ENCODE results near the gene TBC1D12.

DNA sequence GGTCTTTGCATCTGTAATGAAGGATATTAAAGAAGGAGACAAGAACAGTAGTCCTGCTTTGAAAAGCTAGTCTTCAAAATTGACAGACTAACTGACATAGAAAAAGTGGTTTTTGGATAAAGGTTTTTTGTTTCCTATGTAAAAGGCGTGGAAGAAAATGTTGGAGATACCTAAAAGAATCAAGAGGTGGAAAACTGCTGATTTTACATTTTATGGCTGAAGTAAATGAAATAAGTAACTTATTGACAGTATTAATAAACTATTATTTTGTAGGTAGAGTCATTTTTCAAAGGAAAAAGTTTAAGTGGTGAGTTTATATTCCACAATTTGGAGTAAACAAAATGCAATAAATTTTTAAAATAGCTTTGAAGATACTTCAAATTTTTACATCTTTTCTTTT is 130.7 kb downstream of the TBC1D12 start:
- TF ChIP-seq POLR2A (IDR thresholded peaks at IDR 0.05) (no peak), CTCF (IDR thresholded peaks at IDR 0.05) (no peak)
